ENCODE measurements around the gene FSD1L.

The FSD1L gene

GRCh38 chr9:105501414-105501813 is 53.6 kb downstream of the FSD1L start:
- H3K4me3 ChIP-seq (ENCODE audit: low read length): no peak overlapping the region
- no peak for DNase-seq (ENCODE audit: low read depth)
- no peak for TF ChIP-seq CTCF (conservative IDR thresholded peaks at IDR 0.05; ENCODE audit: low read length)

GRCh38 chr9:105502276-105502675 is 54.4 kb downstream of the FSD1L start:
- H3K4me3 ChIP-seq (ENCODE audit: low read length): no peak overlapping the region
- no peak for TF ChIP-seq CTCF (conservative IDR thresholded peaks at IDR 0.05; ENCODE audit: low read length)
- DNase-seq (ENCODE audit: low read depth): no peak

- no peak overlapping the region for H3K4me3 ChIP-seq (ENCODE audit: low read length)
- DNase-seq (ENCODE audit: low read depth): no peak
- TF ChIP-seq CTCF (conservative IDR thresholded peaks at IDR 0.05; ENCODE audit: low read length): no peak
Observed at GRCh38 chr9:105503881-105504280, 56.0 kb downstream of the FSD1L start.

GRCh38 chr9:105507096-105507790 is 59.4 kb downstream of the FSD1L start:
- no peak for DNase-seq (ENCODE audit: low read depth)
- H3K4me3 ChIP-seq (ENCODE audit: low read length): no peak overlapping the region
- TF ChIP-seq CTCF (conservative IDR thresholded peaks at IDR 0.05; ENCODE audit: low read length): no peak

GRCh38 chr9:105508530-105508929 is 60.7 kb downstream of the FSD1L start:
- no peak for TF ChIP-seq CTCF (conservative IDR thresholded peaks at IDR 0.05; ENCODE audit: low read length)
- no peak for DNase-seq (ENCODE audit: low read depth)
- no peak overlapping the region for H3K4me3 ChIP-seq (ENCODE audit: low read length)

GRCh38 chr9:105510024-105510423 is 62.2 kb downstream of the FSD1L start:
- no peak for TF ChIP-seq CTCF (conservative IDR thresholded peaks at IDR 0.05; ENCODE audit: low read length)
- DNase-seq (ENCODE audit: low read depth): peak; percentile 62
- H3K4me3 ChIP-seq (ENCODE audit: low read length): no peak overlapping the region

- no peak for DNase-seq (ENCODE audit: low read depth)
- H3K4me3 ChIP-seq (ENCODE audit: low read length): no peak overlapping the region
- no peak for TF ChIP-seq CTCF (conservative IDR thresholded peaks at IDR 0.05; ENCODE audit: low read length)
Observed at GRCh38 chr9:105511446-105511845, 63.6 kb downstream of the FSD1L start.

Measured in AG10803 (cell line).